Right lobe of liver (tissue), 6 donors: ENCODE results near the gene RNF19B. TPM values are rescaled to one million over a fixed set of nuclear protein-coding genes. Genes with fewer than 3 reads are reported as not detected.

Experiments used
- ATAC-seq, 4 donors: fragments of 200-7000 bp; cut with Tn5 transposase; one replicate each; pipeline ENCODE4 v1.9.1; 2020; ENCODE audit warnings: mild to moderate bottlenecking in 4 of 4, moderate library complexity in 4 of 4
- DNase-seq, 3 donors: peaks; one replicate each; pipeline ENCODE4 v3.0.0-alpha.2; 2020
- H3K27ac ChIP-seq, 3 donors: fragments of 200-600 bp; one replicate each; pipeline ENCODE4 v1.8.0; 2022
- H3K27me3 ChIP-seq, 2 donors: fragments of 200-600 bp; one replicate each; pipeline ENCODE4 v1.8.0; 2022
- H3K36me3 ChIP-seq, 4 donors: fragments of 200-600 bp; sonication (generic) in 1 of 4; one replicate each; pipeline versions ENCODE4 v1.5.1 to v1.8.0; 2017 to 2022; ENCODE audit warnings: control low read depth in 1 of 4
- H3K4me1 ChIP-seq, 4 donors: fragments of 200-600 bp; sonication (generic) in 1 of 4; one replicate each; pipeline versions ENCODE4 v1.5.1 to v1.8.0; 2017 to 2022; ENCODE audit warnings: control low read depth in 1 of 4
- H3K4me3 ChIP-seq, 3 donors: fragments of 200-600 bp; one replicate each; pipeline ENCODE4 v1.8.0; 2022
- H3K9me3 ChIP-seq, 4 donors: fragments of 200-600 bp; sonication (generic) in 1 of 4; one replicate each; pipeline versions ENCODE4 v1.5.1 to v1.8.0; 2017 to 2022; ENCODE audit warnings: control low read depth in 1 of 4
- CTCF ChIP-seq, 4 donors: fragments of 200-600 bp in 3 of 4; fragments of 450-650 bp in 1 of 4; IDR thresholded peaks; one replicate each; pipeline versions ENCODE4 v1.5.1 to v1.8.0; 2016 to 2022; ENCODE audit warnings: antibody characterized with exemption in 4 of 4, mild to moderate bottlenecking in 2 of 4
- POLR2A ChIP-seq: fragments of 450-650 bp; IDR thresholded peaks from one replicate; pipeline ENCODE4 v1.6.1; 2017; ENCODE audit warnings: antibody characterized with exemption, mild to moderate bottlenecking
- WGBS: methylation state at CpG from one replicate; pipeline ENCODE4 v1.1.6; 2018; ENCODE audit warnings: low coverage, low lambda C conversion rate; ENCODE audit not compliant: insufficient coverage; ENCODE audit errors: missing lambda C conversion rate; 5-methylcytosine and 5-hydroxymethylcytosine counted together
- intact Hi-C, 2 donors: fragments of 100-400 bp; cut with DNase I; formaldehyde crosslinking; loops; one replicate each; pipeline versions ENCODE4 v1.11.2 to v1.14.1; 2022
- total RNA-seq, 6 experiments: library from RNA; depleted of rRNA in 2 of 6; stranded (reverse); fragments of >200 nt in 2 of 6; fragmentation: NEBNext Ultra II Directional in 3 of 6; extraction: Animal tissue kit (Norgen Biotek cat#: 25700) in 3 of 6; gene quantifications; one replicate each; pipeline versions ENCODE4 v1.1.0 to v1.2.4, GENCODE V29; 2016 to 2023
- donor health status: DM: no; HTN: yes; CAD: no.
- donor health status: DM: no; HTN: no; CAD: no.
- donor health status: DM: no; HTN: no; CAD: no.
- donor health status: DM: no; HTN: yes; CAD: no.
- donor health status: DM: no; HTN: yes; CAD: no.

Gene RNF19B
- total RNA-seq, 6 experiments from 2014 or later: 4.6 to 12.1 (median 8.3) TPM

GRCh38 chr1:33010932-33011731, 46.5 kb upstream of the RNF19B start:
- DNase-seq: peak; percentile 68 to 89 (median 84)
- WGBS: 20% methylated on average over 5 of the region's 5 CpGs
- ATAC-seq: peak; percentile 81 to 92 (median 88)
- no peak overlapping the region for H3K4me3 ChIP-seq
- TF ChIP-seq CTCF (IDR thresholded peaks at IDR 0.05) (no peak), POLR2A (no peak)
- intact Hi-C loops: no loop called here
- H3K9me3 ChIP-seq: no peaks in the 10 kb centered on the region
- no peaks in the 10 kb centered on the region for H3K27me3 ChIP-seq
- peaks cover 0 to 30% (median 17%) of the 10 kb centered on the region in 4 donors for H3K36me3 ChIP-seq
- H3K27ac ChIP-seq: peak overlapping the region; percentile 54 to 69 (median 65)
- peaks cover 0 to 77% (median 44%) of the 10 kb centered on the region in 4 donors for H3K4me1 ChIP-seq

GRCh38 chr1:33009561-33009960, 45.0 kb upstream of the RNF19B start:
- no peak for TF ChIP-seq POLR2A
- TF ChIP-seq CTCF (IDR thresholded peaks at IDR 0.05): no peak
- peaks cover 0 to 73% (median 44%) of the 10 kb centered on the region in 4 donors for H3K4me1 ChIP-seq
- no peak for ATAC-seq
- no peaks in the 10 kb centered on the region for H3K9me3 ChIP-seq
- WGBS: 60% methylated on average over 1 of the region's 1 CpG
- H3K27ac ChIP-seq: no peak overlapping the region
- intact Hi-C loops: no loop called here
- DNase-seq: no peak
- H3K4me3 ChIP-seq: no peak overlapping the region
- no peaks in the 10 kb centered on the region for H3K27me3 ChIP-seq
- H3K36me3 ChIP-seq: peaks cover 0 to 30% (median 17%) of the 10 kb centered on the region in 4 donors

- TF ChIP-seq CTCF (IDR thresholded peaks at IDR 0.05): no peak
- no peak for TF ChIP-seq POLR2A
- 53% methylated on average over 10 of the region's 13 CpGs for WGBS
- no peaks in the 10 kb centered on the region for H3K9me3 ChIP-seq
- peaks cover 0 to 22% (median 10%) of the 10 kb centered on the region in 4 donors for H3K36me3 ChIP-seq
- peaks cover 0 to 61% (median 40%) of the 10 kb centered on the region in 4 donors for H3K4me1 ChIP-seq
- DNase-seq: peak in 1 of 3 donors; percentile 65
- no peaks in the 10 kb centered on the region for H3K27me3 ChIP-seq
- intact Hi-C loops: no loop called here
- no peak overlapping the region for H3K27ac ChIP-seq
- peak; percentile 51 to 65 (median 56) for ATAC-seq
- no peak overlapping the region for H3K4me3 ChIP-seq
Observed at GRCh38 chr1:33008051-33008914, 43.7 kb upstream of the RNF19B start.

- Histone ChIP-seq H3K27ac (no peak overlapping the region), H3K36me3 (peaks cover 0 to 13% (median 5%) of the 10 kb centered on the region in 4 donors), H3K27me3 (no peaks in the 10 kb centered on the region), H3K4me3 (no peak overlapping the region), H3K9me3 (no peaks in the 10 kb centered on the region), H3K4me1 (peaks cover 0 to 54% (median 36%) of the 10 kb centered on the region in 4 donors)
- ATAC-seq (peak in 2 of 4 donors; percentile 6 to 23), DNase-seq (no peak)
- TF ChIP-seq CTCF (IDR thresholded peaks at IDR 0.05) (peak in 2 of 4 donors; percentile 19 to 33), POLR2A (no peak)
- intact Hi-C loops: no loop called here
- WGBS: 72% methylated on average over 6 of the region's 6 CpGs
Observed at GRCh38 chr1:33007190-33008050, 42.8 kb upstream of the RNF19B start.
